ENCODE data around the gene SCGB2A2.

The SCGB2A2 gene

GRCh38 chr11:62269654-62270278 lies at the start of gene SCGB2A2:
TSS of gene SCGB2A2 (plus strand) at chr11:62270158. CDS start at chr11:62270217, 59 bp downstream.
- DNase-seq = no peak

- DNase-seq = no peak
Observed at GRCh38 chr11:62221498-62221897, 48.5 kb upstream of the SCGB2A2 start.

GRCh38 chr11:62223095-62223494 lies 46.9 kb upstream of the SCGB2A2 start:
- DNase-seq = no peak

GRCh38 chr11:62233730-62234129 lies 36.2 kb upstream of the SCGB2A2 start:
- DNase-seq = no peak

GRCh38 chr11:62236187-62236586 lies 33.8 kb upstream of the SCGB2A2 start:
- DNase-seq = no peak

GRCh38 chr11:62237499-62237898 lies 32.5 kb upstream of the SCGB2A2 start:
- DNase-seq = no peak

- no peak for DNase-seq
Observed at GRCh38 chr11:62238151-62238550, 31.8 kb upstream of the SCGB2A2 start.

- DNase-seq = no peak
Observed at GRCh38 chr11:62241095-62241494, 28.9 kb upstream of the SCGB2A2 start.

- peak; percentile 93 for DNase-seq
Observed at GRCh38 chr11:62242021-62242420, 27.9 kb upstream of the SCGB2A2 start, which contains the start of gene SCGB1D2. TSS of gene SCGB1D2 (plus strand) at chr11:62242239. CDS start at chr11:62242308, 69 bp downstream.

GRCh38 chr11:62245271-62245753 lies 24.6 kb upstream of the SCGB2A2 start:
- DNase-seq = no peak

- no peak for DNase-seq
Observed at GRCh38 chr11:62251698-62252097, 18.3 kb upstream of the SCGB2A2 start.

- DNase-seq = no peak
Observed at GRCh38 chr11:62253999-62254542, 15.9 kb upstream of the SCGB2A2 start.

GRCh38 chr11:62256281-62256680 lies 13.7 kb upstream of the SCGB2A2 start:
- no peak for DNase-seq

- DNase-seq = no peak
Observed at GRCh38 chr11:62260261-62260953, 9.6 kb upstream of the SCGB2A2 start.

- no peak for DNase-seq
Observed at GRCh38 chr11:62264004-62264403, 6.0 kb upstream of the SCGB2A2 start.

- no peak for DNase-seq
Observed at GRCh38 chr11:62266558-62266957, 3.4 kb upstream of the SCGB2A2 start.

GRCh38 chr11:62267050-62267449 lies 2.9 kb upstream of the SCGB2A2 start:
- DNase-seq = no peak

GRCh38 chr11:62267576-62267975 lies 2.4 kb upstream of the SCGB2A2 start:
- DNase-seq = no peak

- DNase-seq = no peak
Observed at GRCh38 chr11:62273284-62273683, 3.3 kb downstream of the SCGB2A2 start.

- DNase-seq = no peak
Observed at GRCh38 chr11:62273789-62274275, 3.9 kb downstream of the SCGB2A2 start.

- DNase-seq = no peak
Observed at GRCh38 chr11:62280452-62280851, 10.5 kb downstream of the SCGB2A2 start.

GRCh38 chr11:62295504-62295903 lies 25.5 kb downstream of the SCGB2A2 start:
- no peak for DNase-seq

GRCh38 chr11:62298975-62299374 lies 29.0 kb downstream of the SCGB2A2 start, which contains the start of gene SCGB1D4:
TSS of gene SCGB1D4 (minus strand) at chr11:62299075. CDS start at chr11:62299010, 65 bp downstream.
- DNase-seq = no peak

GRCh38 chr11:62306227-62306626 lies 36.3 kb downstream of the SCGB2A2 start:
- DNase-seq = no peak

Data from NCI-H2081 treated with DMSO at 0.1 percent for 48 hours (cell line).